ENCODE measurements around the gene PLEKHA6.
A peak's percentile ranks its signal among the peaks of the same experiment; 100 is the strongest.

The PLEKHA6 gene

DNA sequence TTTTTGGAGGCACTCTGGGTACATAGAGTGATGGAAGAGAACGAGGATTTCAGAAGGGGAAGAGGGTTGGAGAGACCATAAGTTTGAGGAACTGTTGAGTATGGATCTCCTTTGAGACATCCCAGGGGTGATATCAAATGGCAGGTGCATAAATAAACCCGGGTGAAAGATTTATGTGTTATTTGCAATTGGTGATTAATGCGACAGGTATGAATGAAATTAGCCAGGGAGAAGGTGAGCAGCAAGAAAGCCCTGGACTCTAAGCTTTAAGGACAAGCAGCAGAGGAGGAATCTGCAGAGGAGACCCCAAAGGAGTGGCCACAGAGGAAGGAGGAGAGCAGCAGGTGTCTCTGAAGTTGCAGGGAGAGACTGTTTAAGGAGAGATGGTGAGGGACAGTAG lies 184.8 kb downstream of the PLEKHA6 start:
- ChIA-PET CTCF (interaction anchor here (0.6 to 4.7 kb wide), 6 partner anchors 12 to 588 kb away, joined by 3 to 29 read pairs (median 6); no protein-coding TSS in a partner anchor), POLR2A (ENCODE audit: low non-redundant PET) (no interaction called here)
- no peak overlapping the region for H3K27ac ChIP-seq
- TF ChIP-seq, protein P1, sequence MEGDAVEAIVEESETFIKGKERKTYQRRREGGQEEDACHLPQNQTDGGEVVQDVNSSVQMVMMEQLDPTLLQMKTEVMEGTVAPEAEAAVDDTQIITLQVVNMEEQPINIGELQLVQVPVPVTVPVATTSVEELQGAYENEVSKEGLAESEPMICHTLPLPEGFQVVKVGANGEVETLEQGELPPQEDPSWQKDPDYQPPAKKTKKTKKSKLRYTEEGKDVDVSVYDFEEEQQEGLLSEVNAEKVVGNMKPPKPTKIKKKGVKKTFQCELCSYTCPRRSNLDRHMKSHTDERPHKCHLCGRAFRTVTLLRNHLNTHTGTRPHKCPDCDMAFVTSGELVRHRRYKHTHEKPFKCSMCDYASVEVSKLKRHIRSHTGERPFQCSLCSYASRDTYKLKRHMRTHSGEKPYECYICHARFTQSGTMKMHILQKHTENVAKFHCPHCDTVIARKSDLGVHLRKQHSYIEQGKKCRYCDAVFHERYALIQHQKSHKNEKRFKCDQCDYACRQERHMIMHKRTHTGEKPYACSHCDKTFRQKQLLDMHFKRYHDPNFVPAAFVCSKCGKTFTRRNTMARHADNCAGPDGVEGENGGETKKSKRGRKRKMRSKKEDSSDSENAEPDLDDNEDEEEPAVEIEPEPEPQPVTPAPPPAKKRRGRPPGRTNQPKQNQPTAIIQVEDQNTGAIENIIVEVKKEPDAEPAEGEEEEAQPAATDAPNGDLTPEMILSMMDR (conservative IDR thresholded peaks at IDR 0.05; ENCODE audit: low read depth): no peak
- DNase-seq (ENCODE audit: low spot score): peak; percentile 73

DNA sequence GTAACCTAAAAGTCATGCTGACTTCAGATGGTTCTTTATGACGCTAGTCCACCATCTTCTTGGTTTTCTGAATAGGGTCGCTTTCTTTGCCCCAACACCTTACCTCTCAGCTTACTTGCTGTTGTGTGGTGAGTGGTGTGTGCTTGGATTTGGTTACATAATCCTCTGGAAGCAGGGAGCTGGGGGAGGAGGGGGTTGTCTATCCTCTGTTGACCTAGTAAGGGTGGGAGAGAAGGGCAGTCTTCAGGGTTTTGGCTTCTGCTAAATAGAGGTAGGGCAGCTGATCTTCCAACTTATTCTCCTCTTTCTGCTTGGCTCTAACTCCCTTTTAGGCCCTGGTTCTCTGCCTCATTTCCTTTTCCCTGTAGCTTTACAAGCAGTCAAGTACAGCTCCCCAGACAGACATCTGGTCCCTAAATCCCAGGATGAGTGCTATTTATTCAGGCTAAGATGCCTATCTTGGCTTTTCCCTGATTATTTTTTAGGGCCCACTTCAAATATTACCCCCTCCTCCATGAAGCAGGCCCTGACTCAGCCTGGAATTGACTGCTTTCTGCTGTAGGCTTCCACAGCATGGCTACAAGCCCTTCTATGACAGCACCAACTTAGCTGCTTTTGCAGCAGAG lies 187.2 kb downstream of the PLEKHA6 start:
- TF ChIP-seq, protein P1 (conservative IDR thresholded peaks at IDR 0.05; ENCODE audit: low read depth): no peak
- ChIA-PET CTCF (interaction anchor here (0.6 to 4.7 kb wide), 8 partner anchors 10 to 826 kb away, joined by 3 to 29 read pairs (median 4); no protein-coding TSS in a partner anchor), POLR2A (ENCODE audit: low non-redundant PET) (no interaction called here)
- DNase-seq (ENCODE audit: low spot score): no peak
- H3K27ac ChIP-seq: no peak overlapping the region

DNA sequence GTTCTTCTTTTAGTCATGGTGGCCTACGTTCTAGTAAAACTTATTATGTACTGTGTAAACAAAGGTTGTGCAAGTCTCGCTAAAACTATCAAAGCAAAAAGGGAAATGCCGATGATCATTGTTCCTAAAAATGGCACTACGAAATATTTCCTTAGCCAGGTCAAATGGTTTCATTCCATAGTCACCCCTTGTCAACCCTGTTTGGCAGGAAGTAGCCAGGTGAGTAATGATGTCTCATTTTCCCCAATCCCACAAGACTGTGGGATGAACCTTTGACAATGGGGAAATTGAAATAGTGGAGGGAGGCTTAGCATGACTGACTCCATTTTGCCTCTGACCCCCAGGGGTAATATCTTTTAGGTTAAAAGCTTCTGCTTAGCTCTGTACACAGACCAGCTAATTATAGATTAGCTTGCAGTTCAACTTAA lies 188.0 kb downstream of the PLEKHA6 start:
- ChIA-PET POLR2A (ENCODE audit: low non-redundant PET) (no interaction called here), CTCF (interaction anchor here (0.6 to 4.7 kb wide), 5 partner anchors 9 to 306 kb away, joined by 3 to 29 read pairs (median 7); no protein-coding TSS in a partner anchor)
- DNase-seq (ENCODE audit: low spot score): peak; percentile 98
- TF ChIP-seq, protein P1 (conservative IDR thresholded peaks at IDR 0.05; ENCODE audit: low read depth): no peak
- no peak overlapping the region for H3K27ac ChIP-seq

DNA sequence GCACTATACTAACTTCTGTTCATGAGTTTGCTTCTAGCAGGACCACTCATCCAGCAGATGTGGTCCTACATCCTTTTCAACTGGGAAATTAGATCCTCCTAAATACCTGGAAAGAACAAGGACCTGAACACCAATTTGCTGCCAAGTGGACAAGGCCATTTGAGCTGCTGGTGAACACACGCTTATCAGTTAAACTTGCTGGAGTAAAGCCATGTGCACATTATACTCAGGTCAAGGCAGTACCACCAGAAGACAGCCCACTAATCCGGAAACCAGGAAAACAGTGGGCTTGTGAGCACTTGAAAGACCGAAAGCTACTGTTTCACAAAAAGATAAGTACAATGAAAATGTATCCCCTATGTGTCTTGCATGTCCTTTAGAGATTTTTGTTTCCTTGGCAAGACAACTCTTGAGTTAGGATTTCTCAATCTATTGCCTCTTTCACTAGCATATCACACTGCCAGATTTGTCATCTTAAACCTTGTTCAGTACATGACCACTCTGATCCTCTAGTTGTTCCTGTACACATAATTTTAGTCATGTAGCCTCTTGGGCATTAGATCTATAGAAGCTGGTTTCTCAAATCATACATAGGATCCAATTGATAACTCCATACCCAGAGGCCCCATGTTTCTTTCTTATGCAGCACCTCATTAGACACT lies 189.1 kb downstream of the PLEKHA6 start:
- TF ChIP-seq, protein P1 (conservative IDR thresholded peaks at IDR 0.05; ENCODE audit: low read depth): no peak
- no peak for DNase-seq (ENCODE audit: low spot score)
- CTCF ChIA-PET: interaction anchor here (0.7 to 4.7 kb wide), 2 partner anchors 8 to 307 kb away, joined by 3 to 29 read pairs; no protein-coding TSS in a partner anchor
- no peak overlapping the region for H3K27ac ChIP-seq
- POLR2A ChIA-PET (ENCODE audit: low non-redundant PET): interaction anchor here (0.9 kb wide), 1 partner anchor 28 kb away, joined by 3 read pairs; no protein-coding TSS in a partner anchor

DNA sequence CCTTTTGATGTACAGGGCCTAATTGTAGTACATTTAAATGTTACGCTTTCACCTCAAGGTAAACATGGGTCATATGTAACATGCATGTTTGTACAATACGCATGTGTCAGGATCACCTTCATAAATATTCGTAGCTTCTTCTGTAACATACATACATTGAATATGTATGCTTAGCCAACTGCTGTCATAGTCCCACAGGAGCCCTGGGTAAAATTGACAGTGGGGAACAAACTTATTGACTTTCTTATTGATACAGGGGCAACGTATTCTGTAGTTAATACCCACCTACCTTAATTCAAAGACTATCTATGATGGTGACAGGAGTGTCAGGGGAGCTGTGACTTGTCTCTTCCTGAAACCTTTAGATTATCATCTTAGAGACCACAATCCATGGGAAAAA lies 189.9 kb downstream of the PLEKHA6 start:
- TF ChIP-seq, protein P1 (conservative IDR thresholded peaks at IDR 0.05; ENCODE audit: low read depth): no peak
- ChIA-PET CTCF (interaction anchor here (0.9 to 1.0 kb wide), 2 partner anchors 29 to 37 kb away, joined by 3 to 4 read pairs; no protein-coding TSS in a partner anchor), POLR2A (ENCODE audit: low non-redundant PET) (interaction anchor here (0.9 kb wide), 1 partner anchor 29 kb away, joined by 3 read pairs; no protein-coding TSS in a partner anchor)
- H3K27ac ChIP-seq: no peak overlapping the region
- no peak for DNase-seq (ENCODE audit: low spot score)
